DMS153 treated with DMSO at 0.1 percent for 48 hours (cell line): ENCODE results near the gene USP24.
"Not testable (repeated sequence)": the region's sequence is repeated elsewhere in the genome, so short reads cannot be mapped to it uniquely, and the experiment has no call there.

ENCODE experiments used
- DNase-seq: peaks from one replicate; lab custom pipeline; 2025; ENCODE audit not compliant: unreplicated experiment; lab: John Stamatoyannopoulos, UW

Gene USP24

GRCh38 chr1:55124470-55124869, 90.7 kb downstream of the USP24 start:
- DNase-seq, result no peak

DNA sequence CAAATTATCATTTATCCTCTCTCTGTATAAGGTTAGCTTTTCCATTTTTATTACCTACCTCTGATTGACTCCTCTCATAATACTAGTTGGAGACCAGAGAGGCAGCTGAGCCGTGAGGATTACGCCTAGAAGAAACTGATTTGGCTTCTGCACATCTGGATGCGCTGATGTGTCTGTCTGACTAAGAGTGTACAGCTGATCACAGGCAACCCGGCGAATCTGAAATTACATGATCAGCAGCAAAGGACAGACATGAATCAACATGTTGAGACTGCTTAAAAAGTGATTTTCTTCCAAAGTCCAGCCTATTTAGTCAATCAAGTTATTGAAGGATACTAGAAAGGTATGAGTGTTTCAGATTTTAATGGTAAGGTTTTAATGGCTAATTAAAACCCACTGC, 94.6 kb downstream of the USP24 start:
- no peak for DNase-seq

DNA sequence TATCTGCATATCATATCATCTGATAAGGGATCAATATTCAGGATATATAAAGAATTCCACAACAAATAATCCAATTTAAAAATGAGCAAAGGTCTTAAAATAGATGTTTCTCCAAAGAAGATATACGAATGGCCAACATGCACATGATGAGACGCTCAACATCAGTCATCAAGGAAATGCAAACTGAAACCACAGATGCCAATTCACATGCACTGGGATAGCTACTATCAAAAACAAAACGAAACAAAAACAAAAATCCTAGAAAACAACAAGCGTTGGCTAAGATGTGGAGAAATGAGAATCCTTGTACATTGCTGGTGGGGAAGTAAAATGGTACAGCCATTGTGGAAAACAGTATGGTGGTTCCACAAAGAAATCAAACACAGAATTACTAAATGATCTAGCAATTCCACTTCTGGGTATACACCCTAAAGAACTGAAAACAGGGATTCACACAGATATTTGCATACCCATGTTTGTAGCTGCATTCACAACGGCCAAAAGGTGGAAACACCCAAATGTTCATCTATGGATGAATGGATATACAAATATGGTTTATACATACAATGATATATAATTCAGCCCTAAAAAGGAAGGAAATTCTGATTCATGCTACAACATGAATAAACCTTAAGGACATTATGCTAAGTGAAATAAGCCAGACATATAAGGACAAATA, 96.4 kb downstream of the USP24 start:
- DNase-seq, result no peak

DNA sequence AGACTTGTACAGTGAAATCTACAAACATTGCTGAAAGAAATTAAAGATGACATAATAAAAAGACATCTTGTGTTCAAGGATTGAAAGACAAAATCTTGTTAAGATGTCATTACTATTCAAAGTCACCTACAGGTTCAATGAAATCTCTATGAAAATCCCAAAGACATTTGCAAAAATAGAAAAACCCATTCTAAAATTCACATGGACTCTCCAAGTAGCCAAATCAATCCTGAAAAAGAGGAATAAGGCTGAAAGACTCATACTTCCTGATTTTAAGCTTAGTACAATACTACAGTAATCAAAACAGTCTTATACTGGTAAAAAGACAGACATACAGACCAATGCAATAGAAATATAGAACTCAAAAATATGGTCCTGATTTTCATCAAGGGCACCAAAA, 97.2 kb downstream of the USP24 start:
- no peak for DNase-seq

DNA sequence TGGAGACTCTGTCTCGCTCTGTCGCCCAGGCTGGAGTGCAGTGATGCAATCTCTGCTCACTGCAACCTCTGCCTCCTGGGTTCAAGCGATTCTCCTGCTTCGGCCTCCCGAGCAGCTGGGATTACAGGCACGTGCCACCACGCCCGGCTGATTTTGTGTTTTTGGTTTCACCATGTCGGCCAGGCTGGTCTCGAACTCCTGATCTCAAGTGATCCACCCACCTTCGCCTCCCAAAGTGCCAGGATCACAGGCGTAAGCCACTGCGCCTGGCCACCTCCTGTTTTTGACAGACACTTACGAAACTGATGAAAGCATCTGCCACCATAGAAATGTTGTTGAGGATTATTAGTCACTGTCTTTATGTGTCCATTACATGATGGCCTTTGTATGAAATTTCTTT, 106.2 kb downstream of the USP24 start:
- DNase-seq, result not testable (repeated sequence)

GRCh38 chr1:55107101-55107500, 108.1 kb downstream of the USP24 start:
- no peak for DNase-seq

DNA sequence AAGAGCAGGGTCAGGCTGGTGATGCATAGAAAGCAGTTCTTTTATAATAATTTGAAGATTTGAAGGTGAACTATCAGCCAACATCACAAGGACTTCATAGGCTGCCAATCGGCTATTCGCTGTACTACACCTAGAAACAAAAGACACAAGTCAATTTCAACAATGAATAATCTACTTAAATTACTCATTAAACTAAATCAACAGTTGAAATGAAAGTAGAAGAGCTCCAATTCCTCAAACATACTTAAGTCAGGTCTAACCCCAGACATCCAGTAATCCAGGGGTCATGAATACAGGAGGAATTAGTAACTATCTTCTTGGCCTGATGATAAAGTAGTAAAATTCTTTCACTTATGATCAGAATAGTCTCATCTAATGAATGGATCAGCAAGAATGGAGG, 111.3 kb downstream of the USP24 start:
- DNase-seq, result no peak

DNA sequence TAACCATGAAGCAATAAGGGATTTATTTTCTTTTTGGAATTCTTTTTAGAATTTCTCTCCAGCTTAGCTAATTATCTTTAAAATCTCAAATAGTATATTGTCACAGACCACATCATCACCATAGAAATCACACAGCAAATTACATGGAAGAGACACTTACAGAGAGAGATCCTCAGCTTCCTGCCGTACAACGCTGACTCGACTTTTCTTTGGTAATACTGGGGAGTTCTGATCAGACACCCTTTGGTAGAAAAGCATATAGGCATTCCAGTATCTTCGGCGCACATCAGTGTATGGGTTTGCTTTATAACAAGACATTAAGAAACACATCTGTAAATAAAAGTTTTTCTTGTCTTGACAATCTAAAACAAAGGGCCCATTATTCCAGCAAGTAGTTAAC, 120.1 kb downstream of the USP24 start:
- no peak for DNase-seq

- DNase-seq, result no peak
Observed at GRCh38 chr1:55092475-55092874, 122.7 kb downstream of the USP24 start.

- no peak for DNase-seq
Observed at GRCh38 chr1:55089683-55090082, 125.5 kb downstream of the USP24 start.

- DNase-seq, result no peak
Observed at GRCh38 chr1:55088413-55088812, 126.8 kb downstream of the USP24 start.

DNA sequence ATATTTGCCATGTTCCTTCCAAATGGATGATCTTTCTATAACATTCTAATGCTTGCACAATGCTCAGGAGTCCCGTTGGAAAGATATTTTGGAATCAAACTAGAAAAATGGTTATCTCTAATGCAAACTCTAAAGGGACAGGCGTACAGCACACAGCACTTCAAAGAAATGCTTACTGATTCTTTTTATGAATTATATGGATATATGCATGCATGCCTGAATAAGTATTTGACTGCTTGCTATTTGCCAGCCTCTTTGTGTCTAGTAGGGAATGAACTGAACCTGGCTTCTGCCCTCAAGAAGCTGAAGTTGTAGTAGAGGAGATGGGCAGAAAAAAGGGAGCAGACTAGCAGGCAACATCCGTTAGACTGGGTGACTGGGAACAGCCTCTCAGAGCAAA, 127.7 kb downstream of the USP24 start:
- DNase-seq, result no peak

DNA sequence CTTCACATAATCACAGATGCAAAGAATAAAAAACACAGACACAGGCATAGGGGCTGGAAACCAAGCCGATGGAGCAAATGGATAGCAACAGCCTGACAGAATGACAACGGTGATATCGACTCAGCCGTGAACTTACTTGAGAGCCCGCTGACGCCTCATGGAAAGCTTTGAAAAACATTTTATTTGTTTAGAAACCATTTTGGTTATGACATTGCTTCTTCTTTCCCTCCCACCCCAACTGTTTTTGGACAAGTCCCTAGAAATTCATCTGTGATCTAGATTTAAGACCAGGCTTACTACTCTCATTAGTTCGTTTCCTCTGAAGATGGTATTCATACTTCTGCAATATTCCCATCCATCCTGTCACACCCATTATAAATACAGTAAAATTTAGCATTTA, 130.9 kb downstream of the USP24 start:
- DNase-seq, result no peak

DNA sequence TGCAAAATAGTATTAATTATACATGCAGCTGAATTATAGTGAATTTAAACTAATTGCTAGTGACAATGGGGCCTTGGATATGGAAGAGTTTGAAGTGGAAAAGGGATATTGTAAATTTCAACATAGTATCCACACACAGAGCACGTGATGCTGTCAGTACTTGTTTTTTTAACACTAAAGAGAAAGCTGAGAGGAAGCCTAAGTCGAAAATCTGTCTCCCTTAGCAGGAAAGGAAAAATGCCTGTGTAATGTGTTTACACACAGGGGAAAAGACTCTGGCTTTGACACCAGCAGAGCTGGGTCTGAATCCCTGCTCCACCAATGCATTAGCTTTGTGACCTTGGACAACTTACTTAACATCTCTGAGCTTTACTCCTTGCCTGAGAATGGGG, 133.3 kb downstream of the USP24 start:
- no peak for DNase-seq

DNA sequence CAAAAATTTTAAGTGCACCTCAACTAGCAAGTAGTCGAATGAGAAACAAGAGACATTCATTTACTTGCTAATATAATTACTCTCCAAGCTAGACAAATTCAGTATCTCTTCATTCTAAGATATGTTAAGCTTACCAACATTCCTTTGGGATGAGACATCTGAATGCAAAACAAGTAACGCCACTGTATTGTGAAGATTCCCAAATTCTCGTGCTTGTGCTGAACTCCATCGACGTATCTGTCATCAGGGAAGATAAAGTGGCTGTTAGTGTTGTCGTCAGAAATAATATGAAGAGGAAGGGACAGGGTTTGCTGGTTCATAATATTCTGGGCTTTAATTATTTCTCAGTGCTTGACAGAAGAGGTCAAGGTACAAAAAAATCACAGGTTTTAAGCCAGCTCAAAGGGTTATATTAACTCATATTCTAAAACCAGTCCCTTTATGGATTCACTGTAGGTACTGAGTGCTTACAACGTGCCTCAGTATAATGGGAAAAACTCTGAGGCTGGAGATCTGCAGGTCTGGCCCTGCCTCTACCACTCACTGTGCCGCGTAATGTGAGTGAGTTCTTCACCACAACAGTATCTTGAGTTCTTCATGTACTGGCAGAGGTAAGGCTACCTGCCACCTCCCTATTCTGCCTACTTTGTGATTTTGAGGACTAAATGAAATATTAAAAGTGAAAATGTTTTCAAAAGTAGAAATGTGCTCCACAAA, 133.8 kb downstream of the USP24 start:
- no peak for DNase-seq

DNA sequence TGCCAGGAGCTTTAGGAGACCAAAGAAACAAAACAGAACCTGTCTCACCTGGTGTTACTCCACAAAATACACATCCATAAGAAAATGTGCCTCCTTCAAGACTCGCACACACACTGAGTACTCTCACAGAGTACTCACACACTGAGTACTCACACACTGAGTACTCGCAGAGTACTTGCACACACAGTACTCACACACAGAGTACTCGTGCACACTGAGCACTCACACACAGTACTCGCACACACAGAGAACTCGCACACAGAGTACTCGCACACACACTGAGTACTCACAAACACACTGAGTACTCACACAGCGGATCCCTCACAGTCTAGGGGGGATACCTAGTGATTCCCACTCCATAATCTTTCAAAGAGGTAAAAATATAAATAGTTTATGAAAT, 135.5 kb downstream of the USP24 start:
- DNase-seq, result no peak

DNA sequence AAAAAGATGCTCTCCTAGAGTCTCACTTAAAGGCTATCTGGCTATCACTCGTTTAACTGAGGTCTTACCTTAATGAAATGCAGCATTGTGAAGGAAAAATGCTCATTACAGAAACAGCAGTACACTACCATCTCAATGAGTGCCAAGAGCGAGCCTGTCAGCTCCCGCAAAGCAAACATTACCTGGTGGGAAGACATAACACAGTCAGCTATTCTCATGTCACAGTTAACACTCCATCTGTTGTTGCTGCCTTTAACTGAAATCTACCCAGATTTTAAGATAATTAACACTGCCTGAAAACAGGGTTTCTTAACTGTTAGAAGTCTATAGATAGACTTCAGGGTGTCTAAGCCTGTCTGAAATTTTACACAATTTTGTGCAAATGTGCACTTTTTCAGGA, 136.7 kb downstream of the USP24 start:
- DNase-seq, result no peak

DNA sequence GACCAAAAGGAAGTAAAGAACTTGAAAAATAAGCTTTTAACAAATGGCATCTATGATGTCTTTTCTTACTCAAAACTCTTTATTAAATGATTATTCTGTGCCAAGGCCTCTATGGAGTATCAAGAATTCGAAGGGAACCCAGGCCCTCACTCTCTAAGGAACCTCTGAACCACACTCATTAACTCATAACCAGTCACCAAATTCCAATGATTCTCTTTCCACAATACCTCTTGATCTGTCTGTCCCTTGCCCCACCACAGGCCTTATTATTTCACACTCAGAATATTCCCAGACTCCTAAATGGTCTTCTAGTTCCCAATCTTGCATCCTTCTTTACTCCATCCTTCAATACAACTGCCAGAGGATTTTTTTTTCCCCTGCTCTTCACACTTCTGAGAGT, 138.8 kb downstream of the USP24 start:
- no peak for DNase-seq

DNA sequence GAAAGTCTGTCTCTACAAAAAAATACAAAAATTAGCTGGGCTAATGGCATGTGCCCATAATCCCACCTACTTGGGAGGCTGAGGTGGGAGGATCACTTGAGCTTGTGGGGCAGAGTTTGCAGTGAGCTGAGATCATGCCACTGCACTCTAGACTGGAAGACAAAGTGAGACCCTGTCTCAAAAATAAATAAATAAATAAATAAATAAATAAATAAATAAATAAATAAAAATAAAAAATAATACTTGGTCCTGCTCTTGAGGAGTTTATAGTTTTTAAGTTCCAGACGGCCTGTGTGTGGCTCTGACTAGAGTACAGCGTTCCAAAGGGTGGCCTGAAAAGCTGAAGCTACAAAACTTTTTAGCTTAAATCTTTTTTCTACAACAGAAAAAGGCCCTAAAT, 140.7 kb downstream of the USP24 start:
- DNase-seq, result no peak

GRCh38 chr1:55073187-55073916, 141.8 kb downstream of the USP24 start:
- DNase-seq, result no peak

DNA sequence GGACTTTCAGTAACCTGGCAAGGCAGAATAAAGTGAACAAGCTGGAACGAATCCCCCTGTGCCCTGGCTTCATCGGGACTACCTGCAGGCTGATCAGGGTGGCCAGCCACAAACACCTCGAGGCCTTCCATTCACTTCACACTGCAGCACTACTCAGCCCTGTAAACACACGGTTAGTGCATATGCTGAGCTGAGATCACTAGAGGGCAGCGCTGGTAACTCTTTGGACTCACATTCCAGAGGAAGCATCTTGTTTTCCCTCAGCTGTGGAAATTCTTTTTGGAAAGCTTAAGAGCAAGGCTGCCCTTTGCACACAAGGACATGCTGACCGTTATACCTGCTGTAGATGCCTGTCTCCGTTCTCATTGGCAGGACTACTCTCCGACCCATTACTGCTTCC, 143.7 kb downstream of the USP24 start:
- no peak for DNase-seq
